GM20000 (cell line): ENCODE data around the gene PNMA8A.
A peak's percentile ranks its signal among the peaks of the same experiment; 100 is the strongest.

Source experiments
- DNase-seq: peaks from one replicate; pipeline ENCODE4 v3.0.0; 2012; ENCODE audit warnings: low spot score
- TF ChIP-seq, protein P1 (sequence below): IDR thresholded peaks from 2 replicates; pipeline ENCODE4 v1.5.1; 2012; ENCODE audit warnings: mild to moderate bottlenecking, control low read depth; ENCODE audit errors: extremely low read depth, missing control alignments

PNMA8A gene

DNA sequence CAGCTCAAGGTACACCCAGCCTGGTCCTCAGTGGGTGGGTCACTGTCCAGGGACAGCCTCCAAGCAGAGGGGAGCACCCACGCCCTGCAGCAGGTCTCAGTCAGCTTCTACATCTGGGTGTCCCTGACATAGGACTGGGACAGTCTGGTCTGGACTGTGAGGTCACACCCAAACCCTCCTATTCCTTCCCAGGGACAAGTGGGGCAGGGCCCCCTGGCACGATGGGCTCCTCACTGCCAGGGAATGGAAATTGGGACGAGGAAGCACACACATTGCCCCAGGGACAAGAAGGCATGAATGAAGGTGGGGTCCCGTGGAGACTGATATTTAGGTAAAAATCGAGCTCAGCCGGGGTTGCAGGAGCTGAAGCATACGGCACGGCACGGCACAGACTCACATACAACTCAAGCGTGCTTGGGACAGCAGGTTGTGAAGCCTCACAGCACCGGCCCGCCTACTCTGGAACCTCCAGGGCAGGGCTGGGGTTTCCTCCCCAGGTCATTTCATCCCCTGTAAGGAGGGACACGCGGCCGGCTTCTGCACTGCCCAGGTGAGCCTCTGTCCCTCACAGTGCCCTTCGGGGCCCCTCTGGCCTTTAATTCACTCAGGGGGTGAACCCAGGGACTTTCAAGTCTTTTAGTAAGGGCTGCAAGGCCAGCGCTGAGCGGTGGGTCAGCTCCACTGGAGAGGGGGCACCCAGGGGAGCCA, 20.8 kb upstream of the PNMA8A start:
- TF ChIP-seq, protein P1, sequence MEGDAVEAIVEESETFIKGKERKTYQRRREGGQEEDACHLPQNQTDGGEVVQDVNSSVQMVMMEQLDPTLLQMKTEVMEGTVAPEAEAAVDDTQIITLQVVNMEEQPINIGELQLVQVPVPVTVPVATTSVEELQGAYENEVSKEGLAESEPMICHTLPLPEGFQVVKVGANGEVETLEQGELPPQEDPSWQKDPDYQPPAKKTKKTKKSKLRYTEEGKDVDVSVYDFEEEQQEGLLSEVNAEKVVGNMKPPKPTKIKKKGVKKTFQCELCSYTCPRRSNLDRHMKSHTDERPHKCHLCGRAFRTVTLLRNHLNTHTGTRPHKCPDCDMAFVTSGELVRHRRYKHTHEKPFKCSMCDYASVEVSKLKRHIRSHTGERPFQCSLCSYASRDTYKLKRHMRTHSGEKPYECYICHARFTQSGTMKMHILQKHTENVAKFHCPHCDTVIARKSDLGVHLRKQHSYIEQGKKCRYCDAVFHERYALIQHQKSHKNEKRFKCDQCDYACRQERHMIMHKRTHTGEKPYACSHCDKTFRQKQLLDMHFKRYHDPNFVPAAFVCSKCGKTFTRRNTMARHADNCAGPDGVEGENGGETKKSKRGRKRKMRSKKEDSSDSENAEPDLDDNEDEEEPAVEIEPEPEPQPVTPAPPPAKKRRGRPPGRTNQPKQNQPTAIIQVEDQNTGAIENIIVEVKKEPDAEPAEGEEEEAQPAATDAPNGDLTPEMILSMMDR: no peak
- DNase-seq: peak; percentile 42

DNA sequence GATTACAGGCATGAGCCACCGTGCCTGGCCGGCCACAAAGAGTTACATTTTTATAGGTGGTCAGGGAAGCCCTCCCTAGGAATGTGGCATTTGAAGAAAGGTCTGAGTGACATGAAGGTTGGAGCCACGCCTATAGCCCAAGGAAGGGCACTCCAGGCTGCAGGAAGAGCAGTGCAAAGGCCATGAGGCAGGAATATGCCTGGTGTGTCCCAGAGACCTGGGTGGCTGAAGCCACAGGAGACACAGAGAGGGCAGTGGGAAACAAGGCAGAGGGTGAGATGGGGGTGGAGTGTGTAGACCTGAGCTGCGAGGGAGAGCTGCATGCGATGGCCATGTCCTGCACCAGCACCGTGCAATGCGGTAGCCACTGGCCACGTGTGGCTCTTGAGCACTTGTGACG, 19.4 kb upstream of the PNMA8A start:
- TF ChIP-seq, protein P1: no peak

DNA sequence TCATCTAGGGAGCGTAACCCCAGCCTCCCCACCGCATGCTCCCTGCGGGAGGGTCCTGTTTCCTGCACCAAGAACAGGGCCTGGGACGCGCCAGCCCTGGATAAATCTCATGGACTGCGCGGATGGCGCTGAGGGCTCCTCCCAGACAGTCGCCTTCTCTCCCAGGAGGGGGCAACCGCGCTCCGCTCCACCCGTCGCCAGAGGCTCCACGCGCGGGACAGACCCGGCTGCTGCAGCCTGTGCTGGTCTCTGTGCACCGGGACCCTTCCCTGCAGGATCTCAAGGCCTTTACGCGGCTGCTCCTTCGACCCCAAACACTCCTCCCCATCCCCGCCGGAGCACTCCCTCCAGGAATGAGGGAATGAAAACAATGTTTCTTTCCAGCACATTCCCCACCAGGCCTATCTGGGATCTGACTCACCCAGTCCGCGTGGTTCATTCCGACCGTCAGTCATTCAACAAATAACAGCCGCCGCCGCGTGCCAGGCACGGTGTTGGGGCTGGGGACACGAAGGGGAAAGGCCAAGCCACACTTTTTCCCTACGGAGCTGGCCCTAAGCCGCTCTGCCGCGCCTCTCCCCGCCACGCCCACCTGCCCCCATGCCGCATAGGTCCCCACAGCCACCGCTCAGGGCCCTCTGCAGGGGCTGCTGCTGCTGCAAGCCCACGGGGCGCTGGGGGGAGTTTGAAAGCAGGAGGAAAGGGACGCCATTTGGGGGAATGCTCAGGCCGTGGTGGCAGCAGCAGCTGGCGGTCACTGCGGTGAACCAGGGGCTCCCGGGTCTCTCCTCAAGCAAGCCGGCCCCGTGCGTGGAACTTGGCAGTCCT, 18.3 kb upstream of the PNMA8A start:
- DNase-seq: no peak
- TF ChIP-seq, protein P1: no peak

More for the DNA sequence above, 19.4 kb upstream of the PNMA8A start:
- no peak for DNase-seq

DNA sequence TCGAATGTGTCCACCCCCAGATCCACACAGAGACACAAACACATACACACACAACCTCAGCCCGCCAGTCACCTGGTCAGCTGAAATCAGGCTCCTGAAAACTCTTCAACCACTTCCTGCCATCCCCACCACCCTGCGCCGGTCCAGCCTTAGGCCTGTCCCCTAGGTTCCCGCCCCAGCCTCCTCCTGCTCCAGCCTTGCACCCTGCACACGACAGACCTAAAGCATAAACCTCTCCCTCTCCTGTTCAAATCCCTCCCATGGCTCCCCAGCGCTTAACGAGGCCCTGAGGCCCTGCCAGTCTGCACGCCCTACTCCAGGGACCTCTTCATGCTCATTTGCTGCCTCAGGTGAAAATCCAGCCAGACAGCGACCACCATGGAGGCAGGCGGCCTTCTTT, 17.2 kb upstream of the PNMA8A start:
- TF ChIP-seq, protein P1: no peak
- no peak for DNase-seq

DNA sequence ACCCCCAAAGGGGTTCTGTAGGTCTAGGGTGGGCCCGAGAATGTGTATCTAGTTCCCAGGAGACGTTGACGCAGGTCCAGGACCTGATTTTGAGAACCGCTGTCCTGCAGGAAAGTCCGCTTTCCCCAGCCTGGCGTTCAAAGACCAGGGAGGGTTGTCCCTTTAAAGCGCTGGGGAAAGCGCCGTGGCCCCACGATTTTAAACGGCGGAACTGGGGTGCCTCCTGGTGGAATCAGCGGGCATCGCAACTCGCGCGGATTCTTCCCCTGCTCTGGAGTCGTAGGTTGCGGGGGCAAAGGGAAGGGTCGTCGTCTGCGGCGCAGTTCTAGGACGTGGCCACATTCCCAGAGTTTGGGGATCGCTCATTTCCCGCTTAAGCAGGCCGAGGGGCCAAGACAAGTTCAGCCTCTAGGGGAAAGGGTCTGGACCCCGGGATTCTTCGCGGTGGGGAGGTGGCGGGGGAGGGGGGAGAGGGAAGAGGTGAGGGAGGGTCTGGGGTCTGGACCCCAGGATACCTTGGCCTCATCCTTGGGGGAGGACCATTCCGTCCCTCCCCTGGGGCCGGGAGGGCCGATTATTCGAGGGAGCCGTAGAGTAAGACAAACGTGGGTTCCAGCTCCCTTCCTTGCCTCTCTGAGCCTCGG, 16.6 kb upstream of the PNMA8A start:
- peak; percentile 88 for DNase-seq
- TF ChIP-seq, protein P1: peak; percentile 91

DNA sequence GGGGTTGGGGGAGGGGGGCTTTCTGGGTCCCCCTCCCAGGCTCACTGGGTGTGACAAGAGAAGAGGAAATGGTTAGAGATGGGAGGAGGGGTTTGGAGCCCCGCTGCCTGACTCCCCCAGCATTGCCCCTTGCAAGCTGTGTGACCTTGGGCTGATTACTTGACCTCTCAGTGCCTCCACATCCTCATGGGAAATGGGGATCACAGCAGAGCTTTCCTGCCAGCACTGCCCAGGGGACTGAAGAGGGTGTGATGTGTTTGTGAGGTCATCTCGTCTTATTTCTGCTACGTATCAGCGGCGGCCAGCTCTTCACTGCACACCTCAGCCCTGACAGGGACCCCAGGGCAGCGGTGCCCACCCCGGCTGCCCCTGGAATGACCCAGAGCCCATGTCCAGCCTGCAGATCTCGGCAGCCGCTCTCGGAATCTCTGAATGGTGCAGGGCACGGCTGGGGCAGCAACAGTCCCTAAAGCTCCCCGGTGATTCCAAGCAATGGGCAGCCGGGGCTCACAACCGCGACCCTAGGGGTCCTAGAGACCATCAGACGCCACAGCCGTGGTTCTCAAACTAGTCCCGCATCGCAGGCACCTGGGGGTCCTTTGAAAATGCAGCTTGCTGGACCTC, 15.9 kb upstream of the PNMA8A start:
- no peak for DNase-seq
- TF ChIP-seq, protein P1: no peak
